ENCODE results near the gene ANKUB1.
"Not testable (repeated sequence)": the region's sequence is repeated elsewhere in the genome, so short reads cannot be mapped to it uniquely, and the experiment has no call there.

- TF ChIP-seq CTCF (IDR thresholded peaks at IDR 0.05); TCF7L2 (IDR thresholded peaks at IDR 0.05; ENCODE audit: low read depth, low read length): not testable (repeated sequence)
These were observed 47.1 kb upstream of the ANKUB1 start for GRCh38 chr3:149839469-149839868.

All from Panc1 (cell line).